Fibroblast of upper back skin (primary cell): ENCODE data around the gene NR1H3.
A peak's percentile ranks its signal among the peaks of the same experiment; 100 is the strongest.
"Not testable (repeated sequence)": the region's sequence is repeated elsewhere in the genome, so short reads cannot be mapped to it uniquely, and the experiment has no call there.

Experiments
- DNase-seq: peaks from one replicate; pipeline ENCODE4 v3.0.0-alpha.2; 2013

NR1H3 gene

GRCh38 chr11:47308050-47308823, 50.4 kb downstream of the NR1H3 start:
- no peak for DNase-seq

DNA sequence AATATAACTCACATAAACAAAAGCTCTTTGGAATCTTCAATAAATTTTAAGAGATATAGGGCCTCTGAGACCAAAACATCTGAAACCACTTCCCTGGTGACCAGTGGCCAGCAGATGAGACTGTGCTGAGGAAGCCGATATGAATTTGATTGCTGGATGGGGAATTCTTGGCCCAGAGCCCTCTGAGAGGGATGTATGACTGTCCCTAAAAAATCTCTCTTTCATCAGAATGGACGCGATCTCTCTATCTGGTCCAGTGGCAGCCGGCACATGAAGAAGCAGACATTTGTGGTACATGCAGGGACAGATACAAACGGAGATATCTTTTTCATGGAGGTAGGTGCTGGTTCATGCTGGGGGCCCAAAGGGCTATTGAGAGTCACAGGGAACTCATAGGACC, 57.2 kb downstream of the NR1H3 start:
- DNase-seq, result peak; percentile 21

GRCh38 chr11:47316501-47316900, 58.7 kb downstream of the NR1H3 start:
- DNase-seq, result not testable (repeated sequence)

- no peak for DNase-seq
These were observed 59.5 kb downstream of the NR1H3 start for GRCh38 chr11:47317064-47317828.

DNA sequence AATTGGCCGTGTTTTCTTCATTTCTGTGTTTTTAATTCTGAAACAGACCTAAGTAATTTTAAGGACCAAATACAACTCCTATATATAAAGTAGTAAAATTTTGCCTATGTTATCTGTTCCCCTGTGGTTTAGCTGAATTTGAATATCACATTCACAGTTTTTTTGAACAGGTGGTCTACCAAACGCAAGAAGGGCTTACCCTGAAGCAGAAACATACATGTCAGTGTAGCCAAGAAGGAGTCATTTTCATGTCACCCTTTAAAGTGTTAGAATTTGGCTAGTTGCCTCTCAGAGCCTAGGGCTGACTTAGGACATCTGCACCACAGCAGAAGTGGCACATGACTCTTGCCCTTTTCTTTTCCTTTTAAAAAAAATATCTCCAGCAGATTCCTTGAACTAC, 60.4 kb downstream of the NR1H3 start:
- DNase-seq, result no peak
